CD1c-positive myeloid dendritic cell (primary cell): Measurements from ENCODE around the gene LAMB2.

Experiments used
- DNase-seq: peaks from one replicate; pipeline ENCODE4 v3.0.0-alpha.2; 2016; ENCODE audit errors: extremely low spot score

The LAMB2 gene

DNA sequence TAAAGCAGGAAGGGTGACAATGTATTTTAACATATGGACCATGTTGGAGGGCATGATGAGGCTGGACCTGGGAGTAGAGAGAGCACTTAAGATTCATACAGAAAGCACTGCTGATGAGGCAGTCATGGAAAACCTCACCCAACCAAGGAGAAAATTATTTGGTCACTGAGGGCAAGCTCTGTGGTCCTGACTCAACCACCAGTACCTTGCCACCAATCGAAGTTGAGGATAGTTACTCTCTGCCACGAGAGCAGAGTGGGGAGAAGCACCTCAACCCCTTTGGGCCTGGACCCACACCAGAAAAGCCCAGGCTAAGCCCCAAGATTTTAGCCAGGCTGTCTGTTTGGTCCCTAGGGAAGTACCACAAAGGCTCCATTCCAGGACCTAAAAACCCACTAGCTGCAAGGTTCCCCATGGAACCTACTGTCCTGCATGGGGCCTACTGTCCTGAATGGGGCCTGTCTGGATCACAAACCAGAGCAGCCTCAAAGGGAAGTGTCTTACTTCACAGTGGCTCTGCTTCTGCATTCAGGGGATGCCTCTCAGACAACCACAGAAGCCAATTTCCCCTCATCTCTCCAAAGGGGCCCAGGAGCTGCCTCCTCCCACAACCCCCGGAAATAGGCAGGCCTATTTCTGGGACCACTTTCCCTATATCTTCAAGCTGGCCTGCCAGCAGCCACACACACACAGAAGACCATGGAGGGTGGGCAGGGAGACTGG is 29.1 kb upstream of the LAMB2 start:
- peak; percentile 7 for DNase-seq

DNA sequence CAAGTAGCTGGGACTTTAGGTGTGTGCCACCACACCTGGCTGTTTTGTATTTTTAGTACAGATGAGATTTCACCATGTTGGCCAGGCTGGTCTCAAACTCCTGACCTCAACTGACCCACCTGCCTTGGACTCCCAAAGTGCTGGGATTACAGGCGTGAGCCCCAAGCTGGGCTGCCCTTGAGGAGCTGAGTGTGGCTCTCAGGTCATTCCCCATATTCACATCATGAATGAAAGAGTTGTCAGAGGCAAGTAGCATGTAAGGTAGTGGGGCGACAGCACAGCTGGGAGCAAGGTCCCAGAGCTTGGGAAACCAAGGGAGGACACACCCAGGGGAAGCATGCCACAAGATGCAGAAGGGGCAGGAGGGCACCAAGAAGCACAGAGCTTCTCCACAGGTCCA is 28.3 kb upstream of the LAMB2 start:
- DNase-seq = no peak

- no peak for DNase-seq
Observed at GRCh38 chr3:49158792-49159191, 25.9 kb upstream of the LAMB2 start.

- DNase-seq = peak; percentile 52
Observed at GRCh38 chr3:49158103-49158709, 25.4 kb upstream of the LAMB2 start.

DNA sequence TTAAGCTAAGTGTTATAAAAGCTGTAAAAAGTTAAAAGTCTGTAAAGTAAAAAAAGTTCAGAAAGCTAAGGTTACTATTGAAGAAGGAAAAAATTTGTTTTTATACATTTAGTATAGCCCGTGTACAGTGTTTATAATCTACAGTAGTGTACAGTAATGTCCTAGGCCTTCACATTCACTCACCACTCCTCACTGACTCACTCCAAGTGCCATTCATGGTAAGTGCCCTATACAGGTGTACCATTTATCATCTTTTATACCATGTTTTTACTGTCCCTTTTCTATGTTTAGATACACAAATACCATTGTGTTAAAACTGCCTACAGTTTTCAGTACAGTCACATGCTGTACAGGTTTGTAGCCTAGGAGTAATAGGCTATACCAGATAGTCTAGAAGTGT is 24.4 kb upstream of the LAMB2 start:
- no peak for DNase-seq

- DNase-seq = no peak
Observed at GRCh38 chr3:49153349-49153912, 20.6 kb upstream of the LAMB2 start.

- DNase-seq = no peak
Observed at GRCh38 chr3:49151610-49152009, 18.8 kb upstream of the LAMB2 start.

GRCh38 chr3:49148159-49148558 is 15.3 kb upstream of the LAMB2 start:
- no peak for DNase-seq

- DNase-seq = no peak
Observed at GRCh38 chr3:49140080-49140479, 7.2 kb upstream of the LAMB2 start.

DNA sequence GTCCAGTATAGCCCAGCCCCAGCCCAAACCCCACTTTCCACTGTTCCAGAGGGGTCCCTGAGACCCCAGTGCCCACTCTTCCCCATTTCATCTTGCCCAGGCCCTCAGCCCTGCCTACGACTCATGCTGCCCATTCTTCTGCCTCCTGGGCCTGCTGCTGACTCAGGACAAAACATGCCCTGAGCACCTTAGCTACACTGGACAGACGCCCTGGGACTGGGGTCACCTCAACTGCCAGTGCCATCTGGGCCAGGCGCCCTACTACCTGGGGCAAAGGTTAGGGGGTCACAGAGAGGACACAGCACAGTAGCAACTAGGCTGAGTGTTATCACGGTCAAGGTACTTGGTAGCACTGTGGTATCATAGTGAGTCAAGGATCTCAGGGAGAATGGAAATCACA is 2.6 kb upstream of the LAMB2 start:
- DNase-seq = no peak

GRCh38 chr3:49134471-49135265 is 1.8 kb upstream of the LAMB2 start:
- DNase-seq = no peak

DNA sequence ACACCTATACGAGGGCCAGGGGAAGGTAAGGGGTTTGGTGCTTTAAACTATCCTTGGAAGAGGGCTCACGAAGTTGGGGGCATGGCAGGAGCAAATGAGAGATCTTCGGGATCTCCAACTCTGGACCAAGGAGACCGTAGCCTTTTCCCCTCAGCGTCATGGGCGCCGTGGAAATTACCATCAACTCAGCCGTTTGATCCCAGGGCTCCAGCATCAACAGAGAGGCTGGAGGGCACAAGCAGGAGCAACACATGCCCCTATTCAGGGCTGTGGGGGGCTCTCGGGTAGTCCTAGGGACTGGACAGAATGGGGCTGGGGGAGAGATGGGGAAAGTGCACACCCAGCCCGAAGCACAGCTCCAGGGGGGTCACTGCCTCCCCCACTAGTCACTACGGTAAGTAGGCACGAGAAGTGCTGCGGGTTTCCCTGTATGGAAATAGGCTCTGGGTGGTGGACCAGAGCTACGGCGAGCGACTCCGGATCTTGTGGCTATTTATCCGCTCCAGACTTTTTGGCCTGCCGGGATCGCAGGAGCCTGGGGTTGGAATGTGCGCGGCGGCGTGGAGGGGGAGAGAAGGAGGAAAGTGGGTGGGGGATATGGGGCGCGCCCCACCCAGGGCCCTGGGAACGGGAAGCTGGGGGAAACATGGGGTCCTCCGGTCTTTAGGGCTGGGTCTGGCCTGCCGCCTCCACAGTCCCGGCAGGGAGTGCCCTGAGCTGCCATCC is 539 bp upstream of the LAMB2 start:
- DNase-seq = peak; percentile 65

GRCh38 chr3:49132073-49132436 is 795 bp downstream of the LAMB2 start:
- no peak for DNase-seq

- no peak for DNase-seq
Observed at GRCh38 chr3:49131576-49131975, 1.3 kb downstream of the LAMB2 start.

DNA sequence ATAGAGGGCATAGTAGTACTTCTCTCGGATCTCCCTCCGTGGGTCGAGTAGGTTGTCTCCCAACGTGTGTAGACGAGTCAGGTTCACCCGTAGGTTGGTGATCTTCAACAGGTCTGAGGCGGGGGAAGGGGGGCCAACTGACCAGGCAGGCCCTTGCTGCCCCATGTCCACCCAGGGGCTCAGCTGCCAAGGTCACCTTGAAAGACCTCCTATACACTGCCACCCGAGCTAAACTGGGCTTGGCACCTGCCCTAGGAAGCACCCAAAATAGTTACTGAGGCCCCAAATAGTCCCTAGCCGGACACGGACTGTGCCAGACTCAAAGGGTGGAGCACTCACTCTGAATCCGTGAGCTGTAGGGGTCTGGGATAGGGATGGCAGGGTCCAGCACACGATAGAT is 1.8 kb downstream of the LAMB2 start:
- no peak for DNase-seq

- DNase-seq = no peak
Observed at GRCh38 chr3:49124991-49125670, 7.7 kb downstream of the LAMB2 start.

- no peak for DNase-seq
Observed at GRCh38 chr3:49124203-49124602, 8.6 kb downstream of the LAMB2 start.

DNA sequence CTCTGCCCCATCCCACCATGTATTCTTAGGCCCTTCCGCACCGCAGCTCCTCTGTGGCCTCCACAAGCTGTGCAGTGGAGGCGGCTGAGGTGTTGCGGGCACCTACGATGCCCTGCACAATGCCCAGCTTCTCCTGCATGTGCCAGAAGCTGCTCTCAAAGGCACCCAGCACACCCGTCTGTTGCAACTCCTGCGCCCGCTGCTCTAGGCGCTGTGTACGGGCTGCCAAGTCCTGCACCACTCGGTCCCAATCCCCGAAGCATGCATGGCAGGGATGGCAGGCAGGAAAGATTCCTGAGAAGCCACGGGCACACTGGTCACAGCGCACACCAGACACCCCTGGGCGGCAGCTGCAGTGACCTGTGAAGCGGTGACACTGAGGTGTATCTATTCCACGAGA is 9.2 kb downstream of the LAMB2 start:
- DNase-seq = no peak

GRCh38 chr3:49122886-49123545 is 9.8 kb downstream of the LAMB2 start:
- no peak for DNase-seq

DNA sequence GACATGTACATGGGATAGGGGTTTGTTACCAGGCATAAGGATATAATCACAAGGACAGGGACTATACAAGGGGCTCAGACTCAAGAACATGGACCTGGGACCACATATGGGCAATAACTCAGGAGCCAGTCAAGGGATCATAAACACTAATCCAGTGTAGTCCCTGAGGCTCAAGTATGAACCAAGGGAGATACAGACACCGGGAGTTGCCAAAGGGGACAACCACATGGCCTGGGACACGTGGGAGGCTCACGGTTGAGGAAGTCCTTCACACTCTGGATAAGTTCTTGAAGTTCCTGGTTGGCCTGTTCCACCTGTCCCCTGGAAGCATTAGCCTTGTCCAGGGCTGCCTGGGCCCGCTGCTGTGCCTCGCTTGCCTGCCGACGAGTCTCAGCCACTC is 10.4 kb downstream of the LAMB2 start:
- DNase-seq = peak; percentile 27

- no peak for DNase-seq
Observed at GRCh38 chr3:49122022-49122421, 10.8 kb downstream of the LAMB2 start.
